ENCODE data around the gene TRIM34.

Gene TRIM34

DNA sequence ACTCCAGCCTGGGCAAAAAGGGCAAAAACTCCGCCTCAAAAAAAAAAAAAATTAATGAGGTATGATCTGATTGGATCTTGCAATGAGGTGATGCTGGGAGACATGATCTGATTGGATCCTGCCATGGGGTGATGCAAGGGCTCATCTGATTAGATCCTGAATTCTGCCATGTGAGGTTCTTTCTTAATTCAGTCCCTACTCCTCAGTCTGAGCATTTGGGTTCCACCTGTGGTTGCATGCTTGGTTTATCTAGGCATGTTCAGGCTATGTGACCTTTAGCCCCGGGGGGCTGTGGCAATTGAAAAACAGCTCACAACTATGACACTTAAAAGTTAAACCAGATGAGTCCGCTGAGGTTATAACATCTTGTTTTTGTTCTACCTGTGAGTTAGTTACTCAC, 33.2 kb upstream of the TRIM34 start:
- H3K4me3 ChIP-seq (ENCODE audit: low read depth in 1 of 2, low read length in 1 of 2): no peak overlapping the region
- H3K36me3 ChIP-seq: no peaks in the 10 kb centered on the region
- peaks cover 5 to 8% of the 10 kb centered on the region in 2 experiments for H3K4me1 ChIP-seq (ENCODE audit: control insufficient read depth in 1 of 2, insufficient read depth in 1 of 2, low read depth in 1 of 2, low read length in 1 of 2)
- no peaks in the 10 kb centered on the region for H3K27me3 ChIP-seq
- no peak for TF ChIP-seq CTCF (IDR thresholded peaks at IDR 0.05)
- H3K9me3 ChIP-seq: no peaks in the 10 kb centered on the region
- no peak overlapping the region for H3K27ac ChIP-seq

GRCh38 chr11:5592615-5593014, 32.2 kb upstream of the TRIM34 start:
- H3K36me3 ChIP-seq: no peaks in the 10 kb centered on the region
- H3K27ac ChIP-seq: no peak overlapping the region
- H3K4me1 ChIP-seq (ENCODE audit: control insufficient read depth in 1 of 2, insufficient read depth in 1 of 2, low read depth in 1 of 2, low read length in 1 of 2): peaks cover 5 to 10% of the 10 kb centered on the region in 2 experiments
- no peak for TF ChIP-seq CTCF (IDR thresholded peaks at IDR 0.05)
- H3K27me3 ChIP-seq: no peaks in the 10 kb centered on the region
- H3K9me3 ChIP-seq: no peaks in the 10 kb centered on the region
- H3K4me3 ChIP-seq (ENCODE audit: low read depth in 1 of 2, low read length in 1 of 2): no peak overlapping the region

GRCh38 chr11:5593146-5593545, 31.7 kb upstream of the TRIM34 start:
- Histone ChIP-seq H3K4me1 (ENCODE audit: control insufficient read depth in 1 of 2, insufficient read depth in 1 of 2, low read depth in 1 of 2, low read length in 1 of 2) (peaks cover 5 to 10% of the 10 kb centered on the region in 2 experiments), H3K9me3 (no peaks in the 10 kb centered on the region), H3K4me3 (ENCODE audit: low read depth in 1 of 2, low read length in 1 of 2) (no peak overlapping the region), H3K36me3 (no peaks in the 10 kb centered on the region), H3K27ac (no peak overlapping the region), H3K27me3 (no peaks in the 10 kb centered on the region)
- TF ChIP-seq CTCF (IDR thresholded peaks at IDR 0.05): no peak

DNA sequence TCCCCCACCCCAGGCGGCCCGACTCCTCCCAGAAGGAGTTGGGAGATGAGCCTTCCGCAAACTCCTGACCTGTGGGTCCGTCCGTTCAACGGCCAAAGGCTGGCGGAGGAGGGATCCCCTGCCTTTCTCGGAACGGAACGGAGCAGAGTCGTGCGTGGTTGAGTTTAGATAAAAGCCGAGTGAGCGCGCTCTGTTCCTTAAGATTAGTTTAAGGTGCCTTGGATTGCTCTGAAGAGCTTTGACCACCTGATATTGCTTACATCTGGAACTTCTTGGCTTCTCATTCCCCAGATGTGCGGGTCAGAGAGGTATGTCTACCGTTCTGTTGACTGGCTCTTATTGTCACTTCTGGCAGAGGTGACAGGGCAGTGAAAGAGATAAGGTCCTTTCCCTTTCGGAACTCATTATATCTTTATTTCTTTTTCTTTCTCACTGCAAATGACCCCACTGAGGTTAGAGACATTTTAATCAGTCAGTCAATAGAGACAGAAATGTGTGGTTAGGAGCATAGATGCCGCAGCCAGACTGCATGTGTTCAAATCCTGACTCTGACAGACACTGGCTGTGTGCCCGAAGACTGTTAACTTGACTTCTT, 28.1 kb upstream of the TRIM34 start, which contains the start of gene TRIM6:
Gene TRIM6 (plus strand): TSS at position 31 of the 595 bp plus-strand sequence. CDS start 261 bp downstream, at position 292.
- H3K9me3 ChIP-seq: no peaks in the 10 kb centered on the region
- H3K4me1 ChIP-seq (ENCODE audit: control insufficient read depth in 1 of 2, insufficient read depth in 1 of 2, low read depth in 1 of 2, low read length in 1 of 2): peaks cover 5 to 13% of the 10 kb centered on the region in 2 experiments
- peak within 1 kb of the TSS; percentile 54 to 71 for H3K4me3 ChIP-seq (ENCODE audit: low read depth in 1 of 2, low read length in 1 of 2)
- peak within 1 kb of the TSS; percentile 68 for H3K27ac ChIP-seq
- no peak for TF ChIP-seq CTCF (IDR thresholded peaks at IDR 0.05)
- no peaks in the 10 kb centered on the region for H3K36me3 ChIP-seq
- no peaks in the 10 kb centered on the region for H3K27me3 ChIP-seq

DNA sequence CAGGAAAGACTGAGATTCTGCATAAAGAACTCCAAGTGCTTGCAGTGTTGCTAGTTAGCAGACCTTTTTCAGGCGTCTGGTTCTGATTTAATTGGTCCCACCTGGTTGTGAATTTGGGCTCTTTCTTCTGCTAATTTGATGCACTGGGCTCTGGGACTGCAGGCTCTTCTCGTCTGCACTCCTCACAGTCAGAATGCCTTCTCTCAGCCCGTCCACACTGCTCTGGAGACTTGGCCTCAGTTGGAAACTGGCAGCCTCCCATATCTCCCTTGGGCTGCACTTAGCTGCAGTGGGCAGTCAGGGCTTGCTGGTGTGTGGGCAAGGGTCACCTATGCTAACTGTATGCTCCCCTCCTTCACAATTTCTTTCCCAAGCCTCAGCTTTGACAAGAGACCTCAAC, 26.8 kb upstream of the TRIM34 start:
- no peak overlapping the region for H3K27ac ChIP-seq
- peaks cover 5 to 13% of the 10 kb centered on the region in 2 experiments for H3K4me1 ChIP-seq (ENCODE audit: control insufficient read depth in 1 of 2, insufficient read depth in 1 of 2, low read depth in 1 of 2, low read length in 1 of 2)
- H3K9me3 ChIP-seq: no peaks in the 10 kb centered on the region
- H3K27me3 ChIP-seq: no peaks in the 10 kb centered on the region
- TF ChIP-seq CTCF (IDR thresholded peaks at IDR 0.05): no peak
- H3K36me3 ChIP-seq: no peaks in the 10 kb centered on the region
- no peak overlapping the region for H3K4me3 ChIP-seq (ENCODE audit: low read depth in 1 of 2, low read length in 1 of 2)
